Activated T-cell treated with anti-CD3 and anti-CD28 coated beads, Interleukin-2, amount 50 U/mL, for 24 hours (primary cell): ENCODE measurements around the gene NEK11.

Experiments used
- DNase-seq: peaks from one replicate; pipeline ENCODE4 v3.0.0-alpha.2; 2020
- H3K27ac Mint-ChIP-seq: 2 replicates; pipeline ENCODE4 v1.8.0; 2020; ENCODE audit warnings: mild to moderate bottlenecking, mixed read lengths
- H3K27me3 Mint-ChIP-seq: 2 replicates; pipeline ENCODE4 v1.8.0; 2020; ENCODE audit warnings: mixed read lengths
- H3K36me3 Mint-ChIP-seq: 2 replicates; pipeline ENCODE4 v1.8.0; 2020; ENCODE audit warnings: low read depth, mixed read lengths
- H3K4me1 Mint-ChIP-seq: 2 replicates; pipeline ENCODE4 v1.8.0; 2020; ENCODE audit warnings: low read depth, mixed read lengths
- H3K4me3 Mint-ChIP-seq: 2 replicates; pipeline ENCODE4 v1.8.0; 2020; ENCODE audit warnings: mild to moderate bottlenecking, moderate library complexity, mixed read lengths
- H3K9me3 Mint-ChIP-seq: 2 replicates; pipeline ENCODE4 v1.8.0; 2020; ENCODE audit warnings: mixed read lengths

Gene NEK11

DNA sequence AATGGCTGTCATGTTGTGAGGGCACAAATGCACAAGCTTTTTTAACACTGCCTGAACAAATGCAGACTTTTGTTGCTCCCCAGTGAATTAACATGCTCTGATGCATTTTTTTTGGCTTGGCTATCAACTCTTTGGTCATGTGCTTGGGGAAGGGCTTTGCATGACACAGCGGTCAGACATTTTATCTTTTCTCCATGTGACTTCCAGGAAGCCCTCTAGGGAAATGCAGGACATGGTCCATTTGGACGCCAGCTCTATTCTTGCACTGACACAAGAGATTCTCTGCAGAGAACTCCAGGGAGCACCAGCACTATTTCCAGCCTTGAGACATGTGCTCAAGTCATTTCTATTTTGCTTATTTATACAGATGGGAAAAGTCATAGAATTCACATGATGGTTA lies 46.2 kb downstream of the NEK11 start:
- no peak overlapping the region for H3K4me3 Mint-ChIP-seq
- DNase-seq, result no peak
- H3K27me3 Mint-ChIP-seq, result no peaks in the 10 kb centered on the region
- no peaks in the 10 kb centered on the region for H3K36me3 Mint-ChIP-seq
- no peak overlapping the region for H3K27ac Mint-ChIP-seq
- H3K9me3 Mint-ChIP-seq, result no peaks in the 10 kb centered on the region
- H3K4me1 Mint-ChIP-seq, result peaks cover 5% of the 10 kb centered on the region

DNA sequence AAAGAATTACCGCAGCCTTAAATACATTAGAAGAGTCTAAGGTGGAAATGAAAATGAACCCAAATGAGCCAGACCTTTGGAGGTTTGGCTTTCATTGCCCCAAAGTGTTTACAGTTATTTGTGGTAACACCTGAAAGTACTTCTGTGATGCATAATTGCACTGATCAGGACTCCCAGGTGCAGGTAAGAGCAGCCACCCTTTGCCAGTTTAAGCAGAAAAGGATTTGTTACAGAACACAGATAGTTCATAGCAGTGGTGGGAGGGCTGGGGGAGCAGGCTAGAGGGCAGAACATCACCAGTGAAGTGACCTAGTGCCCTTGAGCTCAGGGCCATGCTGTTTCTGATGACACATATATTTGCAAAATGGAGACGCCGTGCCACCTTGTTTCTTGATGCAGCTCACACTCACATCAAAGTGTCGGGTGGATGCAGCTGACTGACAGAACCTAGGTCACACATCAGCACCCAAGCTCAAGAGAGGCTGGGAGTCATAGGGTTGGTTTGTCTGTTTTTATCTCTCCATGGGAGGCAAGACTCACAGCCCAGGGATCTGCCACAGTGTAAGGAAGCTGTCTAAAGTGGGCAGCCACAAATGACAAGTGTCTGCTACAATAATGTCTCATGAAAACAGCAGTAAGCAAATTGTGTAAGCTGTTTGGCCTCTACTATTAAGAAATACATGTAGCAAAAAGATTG lies 49.1 kb downstream of the NEK11 start:
- no peak for DNase-seq
- Mint-ChIP-seq H3K9me3 (no peaks in the 10 kb centered on the region), H3K27me3 (no peaks in the 10 kb centered on the region), H3K36me3 (no peaks in the 10 kb centered on the region), H3K4me1 (peaks cover 5% of the 10 kb centered on the region), H3K4me3 (no peak overlapping the region), H3K27ac (no peak overlapping the region)

- Mint-ChIP-seq H3K36me3 (no peaks in the 10 kb centered on the region), H3K9me3 (no peaks in the 10 kb centered on the region), H3K27ac (no peak overlapping the region), H3K4me3 (no peak overlapping the region), H3K4me1 (no peaks in the 10 kb centered on the region), H3K27me3 (no peaks in the 10 kb centered on the region)
- DNase-seq, result no peak
These were observed 51.2 kb downstream of the NEK11 start for GRCh38 chr3:131077904-131078303.

GRCh38 chr3:131079086-131079485 lies 52.4 kb downstream of the NEK11 start:
- peaks cover 3% of the 10 kb centered on the region for H3K4me1 Mint-ChIP-seq
- no peaks in the 10 kb centered on the region for H3K27me3 Mint-ChIP-seq
- no peaks in the 10 kb centered on the region for H3K36me3 Mint-ChIP-seq
- DNase-seq, result no peak
- H3K4me3 Mint-ChIP-seq, result no peak overlapping the region
- H3K27ac Mint-ChIP-seq, result no peak overlapping the region
- no peaks in the 10 kb centered on the region for H3K9me3 Mint-ChIP-seq

- Mint-ChIP-seq H3K4me3 (no peak overlapping the region), H3K9me3 (no peaks in the 10 kb centered on the region), H3K27me3 (no peaks in the 10 kb centered on the region), H3K4me1 (peaks cover 3% of the 10 kb centered on the region), H3K27ac (no peak overlapping the region), H3K36me3 (no peaks in the 10 kb centered on the region)
- DNase-seq, result no peak
These were observed 54.5 kb downstream of the NEK11 start for GRCh38 chr3:131081224-131081623.

DNA sequence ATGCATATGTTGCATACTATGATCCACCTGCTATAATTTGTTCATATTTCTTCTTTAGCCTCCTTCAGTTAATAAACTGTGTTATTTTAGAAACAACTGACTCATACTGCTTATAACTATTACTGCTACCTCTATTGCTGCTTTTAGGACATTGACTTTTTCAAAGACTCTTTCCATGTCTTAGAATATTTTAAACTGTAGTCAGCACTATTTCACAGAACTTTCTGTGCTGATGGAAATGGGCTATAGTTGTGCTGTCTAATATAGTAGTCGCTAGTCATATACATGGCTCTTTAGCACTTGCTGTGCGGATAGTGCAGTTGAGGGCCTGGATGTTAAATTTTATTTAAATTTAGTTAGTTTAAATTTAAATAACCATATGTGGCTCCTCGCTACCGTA lies 55.6 kb downstream of the NEK11 start:
- H3K27me3 Mint-ChIP-seq, result no peaks in the 10 kb centered on the region
- H3K4me1 Mint-ChIP-seq, result peaks cover 3% of the 10 kb centered on the region
- H3K9me3 Mint-ChIP-seq, result no peaks in the 10 kb centered on the region
- H3K4me3 Mint-ChIP-seq, result no peak overlapping the region
- DNase-seq, result no peak
- H3K36me3 Mint-ChIP-seq, result no peaks in the 10 kb centered on the region
- no peak overlapping the region for H3K27ac Mint-ChIP-seq

DNA sequence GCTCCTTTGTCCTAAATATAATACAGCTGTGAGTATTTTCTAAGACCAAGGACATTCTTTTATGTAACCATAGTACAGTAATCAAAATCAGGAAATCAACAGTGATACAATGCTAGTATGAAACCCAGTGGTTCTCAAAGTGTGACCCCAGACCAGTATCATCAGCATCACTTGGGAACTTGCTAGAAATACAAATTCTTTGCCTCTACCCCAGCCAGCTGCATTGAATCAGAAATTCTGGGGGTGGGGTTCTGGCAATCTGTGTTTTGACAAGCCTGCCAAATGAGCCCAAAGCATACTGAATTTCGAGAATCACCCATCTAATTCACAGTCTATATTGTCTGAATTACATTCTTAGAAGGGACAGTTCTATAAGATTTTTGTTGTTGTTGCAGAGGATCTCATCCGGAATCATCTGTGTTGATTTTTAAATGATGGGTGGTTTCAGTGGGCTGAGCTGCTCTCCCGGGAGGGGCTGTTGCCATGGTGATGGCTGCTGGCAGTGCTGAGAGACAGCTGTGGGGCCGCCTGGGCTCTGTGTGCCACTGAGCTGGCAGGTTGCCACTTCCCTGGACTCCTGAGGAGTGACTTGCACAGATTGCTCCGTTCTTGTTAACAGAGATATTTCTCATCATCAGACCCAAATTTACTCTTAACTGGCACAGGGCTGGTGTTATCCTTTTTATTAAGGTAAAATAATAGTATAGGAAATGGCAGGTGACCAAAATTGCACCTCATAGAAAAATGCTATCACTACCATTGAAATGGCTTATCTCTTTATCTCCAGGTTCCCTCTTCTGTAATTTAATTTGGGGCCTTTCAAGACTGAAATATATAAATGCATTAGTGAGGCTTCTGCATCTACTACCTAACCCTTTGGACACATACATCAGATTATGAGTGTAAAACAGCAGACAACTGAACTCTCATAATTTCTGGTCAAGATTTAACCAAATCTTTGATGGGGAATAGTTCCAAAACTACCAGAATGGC lies 56.5 kb downstream of the NEK11 start:
- no peaks in the 10 kb centered on the region for H3K9me3 Mint-ChIP-seq
- H3K27ac Mint-ChIP-seq, result no peak overlapping the region
- no peaks in the 10 kb centered on the region for H3K27me3 Mint-ChIP-seq
- DNase-seq, result no peak
- H3K4me3 Mint-ChIP-seq, result no peak overlapping the region
- no peaks in the 10 kb centered on the region for H3K36me3 Mint-ChIP-seq
- H3K4me1 Mint-ChIP-seq, result peaks cover 3% of the 10 kb centered on the region

GRCh38 chr3:131091768-131092167 lies 65.1 kb downstream of the NEK11 start:
- no peak overlapping the region for H3K4me3 Mint-ChIP-seq
- no peak overlapping the region for H3K27ac Mint-ChIP-seq
- no peaks in the 10 kb centered on the region for H3K9me3 Mint-ChIP-seq
- H3K36me3 Mint-ChIP-seq, result no peaks in the 10 kb centered on the region
- H3K4me1 Mint-ChIP-seq, result peaks cover 2% of the 10 kb centered on the region
- no peaks in the 10 kb centered on the region for H3K27me3 Mint-ChIP-seq
- DNase-seq, result no peak

GRCh38 chr3:131107637-131108433 lies 81.2 kb downstream of the NEK11 start:
- Mint-ChIP-seq H3K36me3 (no peaks in the 10 kb centered on the region), H3K27ac (no peak overlapping the region), H3K4me1 (no peaks in the 10 kb centered on the region), H3K9me3 (peaks cover 2% of the 10 kb centered on the region), H3K4me3 (no peak overlapping the region), H3K27me3 (no peaks in the 10 kb centered on the region)
- no peak for DNase-seq

- H3K27ac Mint-ChIP-seq, result no peak overlapping the region
- H3K27me3 Mint-ChIP-seq, result no peaks in the 10 kb centered on the region
- H3K4me3 Mint-ChIP-seq, result no peak overlapping the region
- H3K9me3 Mint-ChIP-seq, result no peaks in the 10 kb centered on the region
- H3K36me3 Mint-ChIP-seq, result no peaks in the 10 kb centered on the region
- DNase-seq, result no peak
- no peaks in the 10 kb centered on the region for H3K4me1 Mint-ChIP-seq
These were observed 82.5 kb downstream of the NEK11 start for GRCh38 chr3:131109156-131109555.

DNA sequence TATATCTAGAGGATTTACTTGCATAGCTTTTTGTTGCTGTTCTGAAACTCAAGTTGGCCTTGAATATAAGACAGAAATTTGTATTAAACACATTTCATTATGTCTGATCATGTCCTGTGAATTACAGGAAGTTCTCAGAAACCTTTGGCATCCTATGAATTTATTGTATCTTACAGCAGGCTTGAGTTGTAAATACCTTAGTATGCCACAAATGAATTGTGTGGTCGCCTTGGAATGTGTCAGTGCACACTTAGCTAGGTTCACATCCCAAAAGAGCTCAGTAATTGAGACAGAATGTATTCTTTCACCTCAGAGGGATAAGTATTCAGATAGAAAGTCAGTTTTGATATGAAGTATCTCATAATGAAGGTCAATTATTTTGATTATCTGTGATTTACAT lies 83.4 kb downstream of the NEK11 start:
- Mint-ChIP-seq H3K9me3 (no peaks in the 10 kb centered on the region), H3K36me3 (no peaks in the 10 kb centered on the region), H3K4me1 (no peaks in the 10 kb centered on the region), H3K27ac (no peak overlapping the region), H3K4me3 (no peak overlapping the region), H3K27me3 (no peaks in the 10 kb centered on the region)
- no peak for DNase-seq

DNA sequence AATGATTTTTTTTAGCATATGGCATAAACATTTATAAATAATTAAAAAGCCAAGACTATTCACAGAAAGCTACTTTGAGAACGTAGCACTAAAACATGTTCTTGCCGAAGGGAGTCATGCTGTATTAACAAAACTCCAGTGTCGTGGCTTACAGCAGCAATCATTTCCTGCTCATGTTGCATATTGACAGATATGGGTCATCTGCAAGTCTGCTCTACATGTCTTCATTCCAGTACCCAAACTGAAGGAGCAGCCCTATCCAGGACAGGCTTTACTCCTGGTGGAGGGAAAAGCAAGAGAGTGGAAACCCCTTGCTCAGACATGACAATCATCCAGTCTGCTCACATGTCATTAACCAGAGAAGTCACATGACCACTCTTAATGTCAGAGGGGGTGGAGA lies 87.6 kb downstream of the NEK11 start:
- Mint-ChIP-seq H3K4me1 (no peaks in the 10 kb centered on the region), H3K4me3 (no peak overlapping the region), H3K27me3 (no peaks in the 10 kb centered on the region), H3K27ac (no peak overlapping the region), H3K36me3 (peaks cover 2% of the 10 kb centered on the region), H3K9me3 (peaks cover 6% of the 10 kb centered on the region)
- no peak for DNase-seq

- DNase-seq, result no peak
- Mint-ChIP-seq H3K9me3 (peaks cover 9% of the 10 kb centered on the region), H3K36me3 (no peaks in the 10 kb centered on the region), H3K27me3 (no peaks in the 10 kb centered on the region), H3K4me1 (no peaks in the 10 kb centered on the region), H3K4me3 (no peak overlapping the region), H3K27ac (no peak overlapping the region)
These were observed 99.0 kb downstream of the NEK11 start for GRCh38 chr3:131125684-131126083.

DNA sequence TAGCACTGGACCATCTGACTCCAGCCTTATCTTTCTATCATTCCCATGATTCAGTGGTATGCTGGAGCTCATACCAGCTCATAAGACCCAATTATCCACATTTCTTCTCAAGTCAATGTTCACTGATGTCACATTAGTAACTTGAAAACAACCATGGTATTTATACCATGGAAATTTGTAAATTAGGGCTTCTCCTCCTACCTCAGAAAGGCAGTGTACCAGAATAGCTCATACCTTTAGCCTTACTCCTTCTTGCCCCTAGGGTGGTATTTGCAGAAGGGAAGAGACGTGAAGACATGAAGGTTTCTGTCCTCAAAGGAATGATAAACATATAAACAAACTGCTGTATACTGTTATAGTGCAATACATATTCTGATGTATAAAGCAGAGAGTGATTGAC lies 114.2 kb downstream of the NEK11 start:
- DNase-seq, result no peak
- H3K4me3 Mint-ChIP-seq, result no peak overlapping the region
- H3K27ac Mint-ChIP-seq, result no peak overlapping the region
- no peaks in the 10 kb centered on the region for H3K36me3 Mint-ChIP-seq
- no peaks in the 10 kb centered on the region for H3K27me3 Mint-ChIP-seq
- no peaks in the 10 kb centered on the region for H3K4me1 Mint-ChIP-seq
- H3K9me3 Mint-ChIP-seq, result no peaks in the 10 kb centered on the region
